Activated CD8-positive, alpha-beta memory T cell treated with anti-CD3 and anti-CD28 coated beads for 24 hours (primary cell): ENCODE data around the gene TMPRSS13.
"Not testable (repeated sequence)": the region's sequence is repeated elsewhere in the genome, so short reads cannot be mapped to it uniquely, and the experiment has no call there.

ENCODE experiments used
- DNase-seq: peaks from one replicate; pipeline ENCODE4 v3.0.0-alpha.2; 2020

The TMPRSS13 gene

GRCh38 chr11:117929142-117929915, at the start of gene TMPRSS13:
TMPRSS13 (minus strand) TSS chr11:117929402; CDS start chr11:117929307, 95 bp downstream.
- no peak for DNase-seq

GRCh38 chr11:117978991-117979390, 49.8 kb upstream of the TMPRSS13 start:
- DNase-seq = no peak

DNA sequence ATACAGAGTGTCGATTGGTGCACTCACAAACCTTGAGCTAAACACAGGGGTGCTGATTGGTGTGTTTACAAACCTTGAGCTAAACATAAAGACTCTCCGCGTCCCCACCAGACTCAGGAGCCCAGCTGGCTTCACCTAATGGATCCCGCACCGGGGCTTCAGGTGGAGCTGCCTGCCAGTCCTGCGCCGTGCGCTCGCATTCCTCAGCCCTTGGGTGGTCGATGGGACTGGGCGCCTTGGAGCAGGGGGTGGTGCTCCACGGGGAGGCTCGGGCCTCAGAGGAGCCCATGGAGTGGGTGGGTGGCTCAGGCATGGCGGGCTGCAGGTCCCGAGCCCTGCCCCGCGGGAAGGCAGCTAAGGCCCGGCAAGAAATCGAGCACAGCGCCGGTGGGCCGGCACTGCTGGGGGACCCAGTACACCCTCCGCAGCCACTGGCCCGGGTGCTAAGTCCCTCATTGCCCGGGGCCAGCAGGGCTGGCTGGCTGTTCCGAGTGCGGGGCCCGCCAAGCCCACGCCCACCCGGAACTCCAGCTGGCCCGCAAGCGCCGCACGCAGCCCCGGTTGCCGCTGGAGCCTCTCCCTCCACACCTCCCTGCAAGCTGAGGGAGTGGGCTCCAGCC, 49.2 kb upstream of the TMPRSS13 start:
- DNase-seq = not testable (repeated sequence)

DNA sequence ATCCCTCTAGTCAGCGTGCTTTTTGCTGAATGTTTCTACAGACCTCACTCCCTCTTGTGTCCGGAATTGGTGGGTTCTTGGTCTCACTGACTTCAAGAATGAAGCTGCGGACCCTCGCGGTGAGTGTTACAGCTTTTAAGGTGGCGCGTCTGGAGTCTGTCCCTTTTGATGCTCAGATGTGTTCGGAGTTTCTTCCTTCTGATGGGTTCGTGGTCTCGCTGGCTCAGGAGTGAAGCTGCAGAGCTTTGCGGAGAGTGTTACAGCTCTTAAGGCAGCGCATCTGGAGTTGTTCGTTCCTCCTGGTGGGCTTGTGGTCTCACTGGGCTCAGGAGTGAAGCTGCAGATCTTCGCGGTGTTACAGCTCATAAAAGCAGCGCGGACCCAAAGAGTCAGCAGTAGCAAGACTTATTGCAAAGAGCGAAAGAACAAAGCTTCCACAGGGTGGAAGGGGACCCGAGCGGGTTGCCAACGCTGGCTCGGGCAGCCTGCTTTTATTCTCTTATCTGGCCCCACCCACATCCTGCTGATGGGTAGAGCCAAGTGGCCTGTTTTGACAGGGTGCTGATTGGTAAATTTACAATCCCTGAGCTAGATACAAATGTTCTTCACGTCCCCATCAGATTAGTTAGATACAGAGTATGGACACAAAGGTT, 48.5 kb upstream of the TMPRSS13 start:
- DNase-seq = not testable (repeated sequence)

DNA sequence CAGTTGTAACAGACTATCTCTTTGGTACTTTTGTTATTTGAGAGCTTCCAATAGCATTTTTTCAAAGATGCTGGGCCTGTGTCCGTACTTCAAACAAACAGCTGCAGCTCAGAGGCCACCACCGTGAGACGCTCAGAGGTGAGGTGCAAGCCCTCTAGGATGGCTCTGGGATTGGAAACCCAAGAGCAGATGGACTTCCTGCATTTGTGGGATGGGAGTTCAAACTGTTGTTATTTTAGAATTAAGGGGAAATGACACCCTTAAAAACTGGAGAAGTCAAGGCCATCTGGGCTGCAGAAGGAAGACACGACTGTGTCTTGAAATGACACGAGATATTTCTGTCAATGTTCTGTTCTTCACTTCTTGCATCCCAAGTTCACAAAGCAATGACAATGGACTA, 47.8 kb upstream of the TMPRSS13 start:
- DNase-seq = no peak

DNA sequence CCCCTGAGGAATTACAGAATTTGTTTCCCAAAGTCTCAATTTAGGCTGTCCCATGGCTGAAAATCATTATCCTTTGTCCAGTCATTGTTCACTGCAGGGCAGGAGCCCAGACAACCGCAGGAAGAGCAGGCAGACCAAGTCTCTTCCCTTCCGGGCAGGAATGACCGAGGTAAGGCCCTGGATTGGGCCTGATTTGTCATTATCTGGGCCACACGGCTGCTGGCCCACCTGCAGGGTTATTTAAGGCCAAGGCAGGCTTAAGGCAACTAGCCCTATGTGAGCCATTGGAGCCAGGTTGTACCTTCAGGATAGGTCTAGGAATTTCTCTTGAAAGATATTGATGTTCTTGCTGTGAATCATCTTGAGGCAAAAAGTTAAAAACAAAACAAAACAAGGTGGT, 47.2 kb upstream of the TMPRSS13 start:
- no peak for DNase-seq

GRCh38 chr11:117973503-117973860, 44.3 kb upstream of the TMPRSS13 start:
- DNase-seq = no peak

GRCh38 chr11:117972629-117973502, 43.7 kb upstream of the TMPRSS13 start:
- no peak for DNase-seq

GRCh38 chr11:117972044-117972443, 42.8 kb upstream of the TMPRSS13 start:
- no peak for DNase-seq

- no peak for DNase-seq
These were observed 41.3 kb upstream of the TMPRSS13 start for GRCh38 chr11:117970400-117971024.

DNA sequence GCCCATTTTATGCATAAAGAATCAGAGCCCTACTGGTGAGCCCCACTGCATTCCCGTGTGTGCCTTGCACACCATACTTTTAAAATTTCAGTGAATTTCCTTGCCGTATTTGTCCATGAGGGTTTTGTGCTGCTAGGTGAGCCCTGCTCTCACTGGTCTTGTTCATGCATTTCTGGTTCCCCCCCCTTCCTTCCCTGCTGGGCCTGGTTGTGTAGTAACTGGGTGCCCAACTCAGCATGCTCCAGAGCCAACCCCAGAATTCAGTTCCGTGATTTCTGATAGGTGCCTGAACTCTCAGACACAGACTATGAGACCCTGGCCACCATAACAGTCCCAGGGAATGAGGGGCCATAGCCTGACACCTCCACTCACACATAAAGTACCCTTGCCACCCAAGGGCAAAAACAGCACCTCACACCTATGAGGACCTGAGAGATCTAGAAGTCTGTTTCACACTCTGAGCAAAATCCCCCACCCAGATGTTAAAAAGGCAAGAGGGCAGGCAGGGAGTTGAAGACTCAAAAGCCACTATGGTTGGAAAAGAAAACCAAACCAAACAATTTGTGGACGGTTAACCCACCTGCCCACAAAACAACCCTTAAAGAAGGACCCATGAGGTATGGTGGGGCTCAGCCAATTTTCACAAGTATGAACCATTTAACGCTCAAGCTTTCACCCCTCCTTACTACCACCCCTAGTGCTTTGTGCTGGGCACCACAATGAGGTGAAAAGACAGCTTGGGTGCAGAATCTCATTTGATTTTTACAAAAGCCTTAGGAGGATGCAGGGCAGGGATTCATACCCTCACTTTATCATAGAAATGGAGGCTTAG, 40.2 kb upstream of the TMPRSS13 start:
- no peak for DNase-seq

DNA sequence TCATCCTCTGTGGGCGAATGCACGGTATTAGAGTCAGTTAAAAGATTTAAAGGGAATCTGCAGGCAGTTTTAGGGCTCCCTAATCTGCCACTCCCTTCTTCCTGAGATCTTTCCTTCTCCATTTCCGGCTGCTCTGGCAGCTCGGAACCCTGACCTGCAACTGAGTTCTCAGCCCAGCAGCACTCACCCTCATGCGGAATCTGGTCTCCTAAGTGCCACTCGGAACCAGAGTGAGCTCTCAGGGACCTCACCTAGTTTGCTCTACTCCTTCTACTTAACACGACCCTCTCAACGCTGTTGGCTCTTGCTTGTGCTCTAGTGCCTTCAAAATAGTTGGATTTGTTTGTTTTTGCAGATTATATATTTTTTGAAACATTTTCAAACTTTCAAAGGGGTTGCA, 37.7 kb upstream of the TMPRSS13 start:
- peak; percentile 17 for DNase-seq

DNA sequence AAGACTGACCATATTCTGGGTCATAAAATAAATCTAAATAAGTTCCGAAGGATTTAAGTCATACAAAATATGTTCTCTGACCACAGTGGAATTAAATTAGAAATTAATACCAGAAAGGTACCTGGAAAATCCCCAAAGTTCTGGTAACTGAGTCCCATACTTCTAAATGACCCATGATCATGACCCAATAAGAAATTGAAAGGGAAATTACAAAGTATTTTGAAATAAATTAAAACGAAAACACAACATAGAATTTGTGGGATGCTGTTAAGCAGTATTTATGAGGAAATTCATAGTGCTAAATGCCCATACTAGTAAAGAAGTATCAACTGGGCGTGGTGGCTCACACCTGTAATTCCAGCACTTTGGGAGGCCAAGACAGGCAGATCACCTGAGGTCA, 33.6 kb upstream of the TMPRSS13 start:
- DNase-seq = no peak

DNA sequence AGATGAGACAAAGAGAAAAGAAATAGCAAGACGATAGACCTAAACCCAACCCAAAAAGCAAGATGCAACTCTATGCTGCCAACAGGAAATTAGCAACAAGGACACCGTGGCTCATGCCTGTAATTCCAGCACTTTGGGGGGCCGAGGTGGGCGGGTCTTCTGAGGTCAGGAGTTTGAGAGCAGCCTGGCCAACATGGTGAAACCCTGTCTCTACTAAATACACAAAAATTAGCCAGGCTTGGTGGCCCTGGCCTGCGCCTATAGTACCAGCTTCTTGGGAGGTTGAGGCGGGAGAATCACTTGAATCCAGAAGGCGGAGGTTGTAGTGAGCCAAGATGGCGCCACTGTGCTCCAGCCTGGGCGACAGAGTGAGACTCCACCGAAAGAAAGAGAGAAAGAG, 32.7 kb upstream of the TMPRSS13 start:
- peak; percentile 43 for DNase-seq

DNA sequence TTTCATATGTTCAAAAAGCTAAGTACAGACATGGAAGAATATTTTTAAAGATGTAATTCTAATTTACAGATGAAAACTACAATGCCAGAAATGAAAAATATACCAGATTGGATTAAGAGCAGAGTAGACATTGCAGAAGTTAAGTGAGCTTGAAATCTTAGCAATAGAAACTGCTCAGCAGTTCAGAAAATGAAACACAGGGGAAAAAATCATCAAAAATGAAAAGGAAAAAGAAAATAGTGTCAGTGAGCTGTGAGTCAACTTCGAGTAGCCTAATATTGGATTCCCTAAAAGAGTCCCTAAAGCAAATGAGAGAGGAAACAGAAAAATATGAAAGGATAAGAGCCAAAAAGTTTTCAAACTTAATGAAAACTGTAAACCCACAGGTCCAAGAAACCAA, 31.2 kb upstream of the TMPRSS13 start:
- no peak for DNase-seq

GRCh38 chr11:117959438-117960149, 30.4 kb upstream of the TMPRSS13 start:
- no peak for DNase-seq

GRCh38 chr11:117958949-117959348, 29.7 kb upstream of the TMPRSS13 start:
- no peak for DNase-seq

DNA sequence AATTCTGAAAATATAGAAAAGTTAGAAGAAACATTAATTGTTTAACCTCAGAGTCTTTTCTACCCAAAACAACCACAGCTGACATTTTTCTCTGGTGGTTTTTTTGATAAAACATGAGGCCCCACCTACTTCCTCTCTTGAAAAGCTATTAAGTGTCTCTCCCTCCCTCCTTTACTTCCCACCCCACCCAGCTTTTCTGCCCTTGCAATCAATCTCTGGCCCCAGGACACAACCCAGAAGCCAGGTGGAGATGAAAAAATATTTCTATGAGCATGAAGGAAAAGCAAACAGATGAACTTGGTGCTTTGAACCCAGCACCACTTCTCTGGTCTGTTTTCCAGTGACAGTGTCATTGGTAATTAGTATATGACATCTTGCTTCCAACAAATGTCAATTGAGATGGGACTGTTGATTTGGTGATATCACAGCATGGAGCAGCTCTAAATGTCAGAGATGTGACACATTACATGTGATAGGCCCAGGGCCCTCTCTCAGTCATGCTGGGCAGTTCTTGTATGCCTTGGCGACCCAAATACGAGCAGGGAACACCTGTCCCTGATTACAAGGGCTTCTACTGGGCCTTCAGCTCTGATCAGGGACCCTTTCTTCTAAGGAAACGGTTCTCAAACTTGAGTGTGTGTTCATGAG, 23.9 kb upstream of the TMPRSS13 start:
- no peak for DNase-seq

- DNase-seq = peak; percentile 77
These were observed 22.1 kb upstream of the TMPRSS13 start for GRCh38 chr11:117950993-117951961.
